GM18873 (cell line): ENCODE data around the gene SLC16A12.

Experiments
- ATAC-seq: cut with Tn5 transposase; IDR thresholded peaks from one replicate; pipeline ENCODE4 v1.9.1; 2021; ENCODE audit warnings: mild to moderate bottlenecking, moderate library complexity, moderate number of reproducible peaks; ENCODE audit not compliant: unreplicated experiment, low FRiP score

Gene SLC16A12

GRCh38 chr10:89516149-89516832, 19.1 kb downstream of the SLC16A12 start:
- no peak for ATAC-seq

- ATAC-seq, result no peak
These were observed 20.2 kb downstream of the SLC16A12 start for GRCh38 chr10:89515031-89515841.

DNA sequence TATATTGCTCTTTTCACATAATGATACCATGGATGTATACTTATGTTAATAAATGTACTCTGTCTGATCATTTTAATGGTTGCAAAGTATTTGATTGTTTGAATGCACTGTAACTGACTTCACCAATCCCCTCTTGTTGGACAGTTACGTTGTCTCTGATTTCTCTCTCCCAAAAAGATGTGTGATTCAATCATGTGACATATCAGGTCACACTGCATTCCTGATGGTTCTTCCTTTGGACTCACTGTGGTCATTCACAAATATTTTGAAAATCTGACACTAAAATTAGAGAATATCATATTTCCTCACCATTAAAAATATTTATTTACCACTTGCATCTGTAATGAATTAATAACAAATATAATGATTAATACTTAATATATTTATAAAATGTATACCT, 22.2 kb downstream of the SLC16A12 start:
- no peak for ATAC-seq

DNA sequence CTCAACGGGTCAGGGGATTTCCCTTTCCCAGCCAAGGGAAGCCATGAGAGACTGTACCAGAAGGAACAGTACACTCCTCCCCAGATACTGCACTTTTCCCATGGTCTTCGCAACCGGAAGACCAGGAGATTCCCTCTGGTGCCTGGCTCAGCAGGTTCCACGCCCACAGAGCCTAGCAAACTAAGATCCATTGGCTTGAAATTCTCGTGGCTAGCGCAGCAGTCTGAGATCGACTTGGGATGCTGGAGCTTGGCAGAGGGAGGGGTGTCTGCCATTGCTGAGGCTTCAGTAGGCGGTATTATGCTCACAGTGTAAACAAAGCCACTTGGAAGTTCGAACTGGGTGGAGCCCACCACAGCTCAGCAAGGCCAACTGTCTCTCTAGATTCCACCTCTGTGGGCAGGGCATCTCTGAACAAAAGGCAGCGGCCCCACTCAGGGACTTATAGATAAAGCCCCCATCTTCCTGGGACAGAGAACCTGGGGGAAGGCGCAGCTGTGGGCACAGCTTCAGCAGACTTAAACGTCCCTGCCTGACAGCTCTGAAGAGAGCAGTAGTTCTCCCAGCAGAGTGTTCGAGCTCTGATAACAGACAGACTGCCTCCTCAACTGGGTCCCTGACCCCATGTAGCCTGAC, 29.6 kb downstream of the SLC16A12 start:
- ATAC-seq, result no peak

DNA sequence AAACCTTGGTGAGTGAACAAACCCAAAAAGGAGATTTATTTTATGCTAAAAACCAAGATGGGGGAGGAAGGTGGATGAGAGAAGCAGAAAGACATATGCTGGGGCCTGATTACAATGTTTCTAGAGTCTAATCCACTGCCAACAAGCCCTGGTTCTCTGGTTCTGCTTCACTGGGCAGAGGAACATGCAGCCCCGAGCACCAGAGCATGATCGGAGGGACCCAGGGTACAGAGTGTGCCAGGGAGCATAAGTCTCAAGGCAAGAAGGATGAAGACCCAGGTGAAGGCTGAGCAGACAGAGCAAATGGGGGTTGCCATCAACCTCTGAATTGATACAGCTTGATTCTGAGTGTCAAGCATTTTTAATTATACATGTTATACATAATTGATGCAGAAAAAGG, 30.7 kb downstream of the SLC16A12 start:
- ATAC-seq, result no peak

DNA sequence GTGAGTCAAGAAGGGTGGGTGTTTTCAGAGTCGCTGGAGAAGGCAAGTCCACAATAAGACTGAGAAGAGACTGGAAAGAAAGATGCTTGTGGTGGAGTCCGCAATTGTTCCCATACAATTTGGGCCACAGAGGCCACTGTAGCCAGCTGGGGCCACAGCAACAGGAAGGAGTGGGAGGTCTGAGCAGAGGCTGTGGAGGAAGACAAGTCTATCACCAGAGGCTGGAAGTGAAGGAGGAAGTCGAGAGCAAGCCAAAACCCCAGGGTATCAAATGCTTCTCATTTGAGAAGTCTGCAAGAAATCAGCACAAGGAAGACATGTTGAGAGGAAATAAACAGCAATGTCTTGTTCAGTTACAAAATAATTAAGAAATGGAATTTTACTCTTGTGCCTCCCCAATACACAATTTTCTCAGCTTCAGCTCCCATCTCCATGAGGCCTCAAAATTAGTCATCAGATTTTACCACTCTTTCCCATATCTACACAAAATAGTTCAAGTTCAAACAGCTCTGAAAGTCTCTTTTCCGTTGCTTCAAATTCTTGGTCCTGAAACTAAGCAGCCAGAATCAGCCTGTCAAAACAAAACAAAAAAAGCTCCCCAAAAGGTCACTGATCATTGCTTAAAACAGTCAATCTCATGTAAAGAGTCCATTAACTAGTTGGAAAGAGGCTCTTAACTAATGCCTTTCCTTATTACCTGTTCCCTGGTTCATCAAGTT, 31.6 kb downstream of the SLC16A12 start:
- ATAC-seq, result no peak

GRCh38 chr10:89503151-89503550, 32.2 kb downstream of the SLC16A12 start:
- no peak for ATAC-seq

- no peak for ATAC-seq
These were observed 32.8 kb downstream of the SLC16A12 start for GRCh38 chr10:89502549-89502948.

- ATAC-seq, result no peak
These were observed 40.8 kb downstream of the SLC16A12 start for GRCh38 chr10:89494575-89494974.

DNA sequence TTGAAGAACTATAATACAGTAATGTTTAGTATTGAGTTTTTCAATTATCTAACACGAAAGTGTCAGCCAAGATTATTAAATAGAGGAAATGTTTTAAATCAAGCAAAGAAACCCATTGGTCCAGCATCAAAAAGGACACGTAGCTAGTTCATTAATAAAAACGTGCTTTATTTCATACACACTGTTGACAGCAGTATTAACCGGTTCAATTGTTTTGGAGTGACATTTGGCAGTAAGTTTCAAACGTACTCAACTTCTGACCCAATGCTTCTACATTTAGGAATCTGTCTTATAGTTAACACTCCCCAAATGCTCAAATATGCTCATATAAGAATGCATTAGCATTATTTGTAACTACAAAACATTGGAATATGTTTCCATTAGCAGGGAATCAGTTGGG, 41.3 kb downstream of the SLC16A12 start:
- ATAC-seq, result no peak

DNA sequence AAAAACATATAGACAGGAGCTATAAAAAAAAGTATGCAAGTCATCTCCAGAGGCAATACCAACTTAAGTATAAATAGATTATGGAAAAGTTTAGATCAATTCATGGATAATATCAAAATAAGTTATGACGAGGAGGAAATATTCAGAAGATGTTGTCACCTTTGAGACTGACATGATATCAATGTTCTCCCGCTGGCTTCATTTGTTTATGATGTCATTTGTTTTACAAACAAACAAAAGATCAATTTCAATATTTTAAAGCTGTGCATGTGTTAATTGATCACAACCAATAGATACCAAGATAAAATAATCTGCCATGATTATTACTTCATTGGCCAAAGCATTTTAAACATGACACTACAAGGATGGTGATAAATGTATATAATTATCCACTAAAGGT, 43.5 kb downstream of the SLC16A12 start:
- ATAC-seq, result no peak

- ATAC-seq, result no peak
These were observed 44.6 kb downstream of the SLC16A12 start for GRCh38 chr10:89490596-89491335.

GRCh38 chr10:89482256-89482655, 53.1 kb downstream of the SLC16A12 start:
- ATAC-seq, result no peak

DNA sequence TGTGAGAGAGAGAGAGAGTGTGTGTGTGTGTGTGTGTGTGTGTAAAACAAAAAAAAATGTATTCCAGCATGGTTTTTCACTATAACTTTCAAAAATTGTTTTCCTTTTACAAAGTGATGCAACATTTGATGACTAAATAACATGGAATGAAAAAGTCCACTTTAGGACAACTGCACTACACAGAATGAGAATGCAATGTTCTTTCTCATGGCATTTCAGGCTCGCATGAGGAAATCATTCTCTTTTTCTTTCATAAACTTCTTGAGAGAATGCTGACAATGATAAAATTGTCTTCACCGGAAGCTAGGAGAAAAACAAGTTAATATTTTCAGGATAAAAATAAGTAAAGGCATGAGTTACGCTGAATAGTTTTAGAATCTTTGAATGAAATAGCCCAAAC, 53.7 kb downstream of the SLC16A12 start:
- ATAC-seq, result no peak

- ATAC-seq, result no peak
These were observed 55.5 kb downstream of the SLC16A12 start for GRCh38 chr10:89479771-89480446.

GRCh38 chr10:89478739-89479654, 56.4 kb downstream of the SLC16A12 start:
- ATAC-seq, result no peak

GRCh38 chr10:89478085-89478738, 57.2 kb downstream of the SLC16A12 start:
- ATAC-seq, result no peak

- ATAC-seq, result no peak
These were observed 59.2 kb downstream of the SLC16A12 start for GRCh38 chr10:89476150-89476549.
